Prostate gland (tissue), 2 donors: ENCODE results near the gene CMTM2.

Experiments used
- CTCF ChIP-seq, 4 experiments: fragments of 200-600 bp in 2 of 4; fragments of 450-650 bp in 2 of 4; sonication (generic) in 2 of 4; IDR thresholded peaks; 1 replicate in 3 of 4; 2 replicates in 1 of 4; pipeline ENCODE4 v1.5.1; 2016 to 2019; ENCODE audit warnings: antibody characterized with exemption in 4 of 4, mild to moderate bottlenecking in 2 of 4, moderate library complexity in 2 of 4
- POLR2A ChIP-seq: fragments of 450-650 bp; IDR thresholded peaks from one replicate; pipeline ENCODE4 v1.6.1; 2016; ENCODE audit warnings: antibody characterized with exemption, mild to moderate bottlenecking
- POLR2AphosphoS5 ChIP-seq: sonication (generic); formaldehyde crosslinking; IDR thresholded peaks from one replicate; pipeline ENCODE4 v1.6.1; 2017; ENCODE audit warnings: antibody characterized with exemption

GRCh38 chr16:66551788-66552285, 27.4 kb upstream of the CMTM2 start:
- TF ChIP-seq CTCF (IDR thresholded peaks at IDR 0.05), result no peak
- no peak for TF ChIP-seq POLR2AphosphoS5
- no peak for TF ChIP-seq POLR2A
